Activated T-cell treated with anti-CD3 and anti-CD28 coated beads, Interleukin-2, amount 50 U/mL, for 24 hours (primary cell): Measurements from ENCODE around the gene ANAPC2.

Experiments used
- DNase-seq: peaks from one replicate; pipeline ENCODE4 v3.0.0-alpha.2; 2020
- H3K27ac Mint-ChIP-seq: 2 replicates; pipeline ENCODE4 v1.8.0; 2020; ENCODE audit warnings: mild to moderate bottlenecking, mixed read lengths
- H3K27me3 Mint-ChIP-seq: 2 replicates; pipeline ENCODE4 v1.8.0; 2020; ENCODE audit warnings: mixed read lengths
- H3K36me3 Mint-ChIP-seq: 2 replicates; pipeline ENCODE4 v1.8.0; 2020; ENCODE audit warnings: low read depth, mixed read lengths
- H3K4me1 Mint-ChIP-seq: 2 replicates; pipeline ENCODE4 v1.8.0; 2020; ENCODE audit warnings: low read depth, mixed read lengths
- H3K4me3 Mint-ChIP-seq: 2 replicates; pipeline ENCODE4 v1.8.0; 2020; ENCODE audit warnings: mild to moderate bottlenecking, moderate library complexity, mixed read lengths
- H3K9me3 Mint-ChIP-seq: 2 replicates; pipeline ENCODE4 v1.8.0; 2020; ENCODE audit warnings: mixed read lengths

Gene ANAPC2

GRCh38 chr9:137211532-137211931 lies 23.2 kb upstream of the ANAPC2 start:
- Mint-ChIP-seq H3K27ac (no peak overlapping the region), H3K4me1 (peaks cover 13% of the 10 kb centered on the region), H3K27me3 (no peaks in the 10 kb centered on the region), H3K9me3 (no peaks in the 10 kb centered on the region), H3K4me3 (no peak overlapping the region), H3K36me3 (peaks cover 78% of the 10 kb centered on the region)
- DNase-seq = no peak

DNA sequence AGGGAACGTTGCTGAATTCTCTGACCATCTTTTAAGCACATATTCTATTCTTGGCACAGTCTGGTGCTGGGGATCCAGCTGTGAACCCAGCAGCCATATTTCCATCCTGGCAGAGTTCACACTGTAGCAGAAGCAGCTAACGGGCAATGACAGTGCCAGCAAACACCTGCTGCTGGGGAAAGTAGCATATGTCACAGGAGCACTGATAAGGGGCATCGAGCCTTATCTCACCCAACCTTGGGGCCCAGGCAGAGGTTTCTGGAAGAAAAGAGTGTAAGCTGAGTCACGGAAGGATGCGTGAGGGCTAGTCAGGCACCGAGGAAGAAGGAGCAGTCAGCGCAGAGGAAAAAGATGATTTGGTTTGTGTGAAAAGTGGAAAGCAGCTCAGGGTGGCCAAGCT lies 18.2 kb upstream of the ANAPC2 start:
- DNase-seq = no peak
- Mint-ChIP-seq H3K36me3 (peaks cover 72% of the 10 kb centered on the region), H3K27me3 (no peaks in the 10 kb centered on the region), H3K4me3 (peak overlapping the region; percentile 95), H3K9me3 (no peaks in the 10 kb centered on the region), H3K27ac (peak overlapping the region; percentile 95), H3K4me1 (peaks cover 41% of the 10 kb centered on the region)

DNA sequence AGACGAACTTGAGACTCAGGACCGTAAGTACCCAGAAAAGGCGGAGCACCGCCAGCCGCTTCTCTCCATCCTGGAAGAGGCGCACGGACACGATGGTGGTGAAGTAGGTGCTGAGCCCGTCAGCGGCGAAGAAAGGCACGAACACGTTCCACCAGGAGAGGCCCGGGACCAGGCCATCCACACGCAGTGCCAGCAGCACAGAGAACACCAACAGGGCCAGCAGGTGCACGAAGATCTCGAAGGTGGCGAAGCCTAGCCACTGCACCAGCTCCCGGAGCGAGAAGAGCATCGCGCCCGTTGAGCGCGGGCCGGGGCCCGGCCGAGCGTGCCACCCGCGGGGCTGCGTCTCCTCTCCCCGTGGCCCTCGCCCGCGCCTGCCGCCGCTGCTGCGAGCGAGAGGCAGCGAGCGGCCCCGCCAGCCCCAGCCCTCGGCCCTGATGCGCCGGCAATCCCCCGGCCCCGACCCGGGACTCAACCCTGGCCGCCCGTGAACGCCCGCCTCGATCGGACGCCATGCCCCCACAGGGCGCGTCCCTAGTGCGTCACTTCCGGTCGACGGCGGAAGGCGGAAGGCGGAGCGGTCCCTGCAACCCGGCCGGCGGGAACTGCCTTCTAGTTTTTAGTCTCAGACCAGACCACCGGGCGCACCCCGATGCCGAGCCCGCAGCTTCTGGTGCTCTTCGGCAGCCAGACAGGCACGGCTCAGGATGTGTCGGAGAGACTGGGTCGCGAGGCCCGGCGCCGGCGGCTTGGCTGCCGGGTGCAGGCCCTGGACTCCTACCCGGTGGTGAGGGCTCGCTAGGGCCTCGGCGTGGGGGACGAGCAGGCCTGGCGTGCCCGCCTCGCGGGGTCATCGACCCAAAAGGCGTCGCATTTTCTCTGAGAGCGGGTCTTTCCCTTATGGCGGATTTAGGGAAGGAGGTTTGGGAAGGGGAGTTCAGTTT lies 17.0 kb upstream of the ANAPC2 start, which contains the start of the genes NDOR1 and TMEM203:
TSS of gene NDOR1 (plus strand) at position 575 of the 944 bp plus-strand sequence. CDS start at position 653, 78 bp downstream.
TSS of gene TMEM203 (minus strand) at position 523 of the 944 bp plus-strand sequence. CDS start at position 289, 234 bp downstream.
- Mint-ChIP-seq H3K4me3 (peak within 1 kb of the TSS; percentile 95), H3K4me1 (peaks cover 49% of the 10 kb centered on the region), H3K36me3 (peaks cover 64% of the 10 kb centered on the region), H3K9me3 (no peaks in the 10 kb centered on the region), H3K27ac (peak within 1 kb of the TSS; percentile 95), H3K27me3 (no peaks in the 10 kb centered on the region)
- peak; percentile 97 for DNase-seq

DNA sequence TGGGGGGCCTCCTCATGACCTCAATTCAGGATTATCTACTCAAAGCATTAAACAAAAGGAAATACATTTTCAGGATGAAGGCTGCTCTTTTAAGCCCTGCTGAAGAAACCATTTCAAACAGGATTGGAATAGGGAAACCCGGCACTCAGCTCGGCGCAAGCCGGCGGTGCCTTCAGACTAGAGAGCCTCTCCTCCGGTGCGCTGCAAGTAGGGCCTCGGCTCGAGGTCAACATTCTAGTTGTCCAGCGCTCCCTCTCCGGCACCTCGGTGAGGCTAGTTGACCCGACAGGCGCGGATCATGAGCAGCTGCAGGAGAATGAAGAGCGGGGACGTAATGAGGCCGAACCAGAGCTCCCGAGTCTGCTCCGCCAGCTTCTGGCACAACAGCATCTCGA lies 16.4 kb upstream of the ANAPC2 start:
- H3K27ac Mint-ChIP-seq = peak overlapping the region; percentile 95
- H3K9me3 Mint-ChIP-seq = no peaks in the 10 kb centered on the region
- peaks cover 49% of the 10 kb centered on the region for H3K4me1 Mint-ChIP-seq
- peak overlapping the region; percentile 95 for H3K4me3 Mint-ChIP-seq
- peaks cover 60% of the 10 kb centered on the region for H3K36me3 Mint-ChIP-seq
- no peak for DNase-seq
- H3K27me3 Mint-ChIP-seq = no peaks in the 10 kb centered on the region

- H3K27ac Mint-ChIP-seq = no peak overlapping the region
- H3K4me1 Mint-ChIP-seq = peaks cover 56% of the 10 kb centered on the region
- peak overlapping the region; percentile 38 for H3K4me3 Mint-ChIP-seq
- H3K27me3 Mint-ChIP-seq = no peaks in the 10 kb centered on the region
- no peak for DNase-seq
- H3K36me3 Mint-ChIP-seq = peaks cover 44% of the 10 kb centered on the region
- no peaks in the 10 kb centered on the region for H3K9me3 Mint-ChIP-seq
These were observed 14.6 kb upstream of the ANAPC2 start for GRCh38 chr9:137202966-137203365.

DNA sequence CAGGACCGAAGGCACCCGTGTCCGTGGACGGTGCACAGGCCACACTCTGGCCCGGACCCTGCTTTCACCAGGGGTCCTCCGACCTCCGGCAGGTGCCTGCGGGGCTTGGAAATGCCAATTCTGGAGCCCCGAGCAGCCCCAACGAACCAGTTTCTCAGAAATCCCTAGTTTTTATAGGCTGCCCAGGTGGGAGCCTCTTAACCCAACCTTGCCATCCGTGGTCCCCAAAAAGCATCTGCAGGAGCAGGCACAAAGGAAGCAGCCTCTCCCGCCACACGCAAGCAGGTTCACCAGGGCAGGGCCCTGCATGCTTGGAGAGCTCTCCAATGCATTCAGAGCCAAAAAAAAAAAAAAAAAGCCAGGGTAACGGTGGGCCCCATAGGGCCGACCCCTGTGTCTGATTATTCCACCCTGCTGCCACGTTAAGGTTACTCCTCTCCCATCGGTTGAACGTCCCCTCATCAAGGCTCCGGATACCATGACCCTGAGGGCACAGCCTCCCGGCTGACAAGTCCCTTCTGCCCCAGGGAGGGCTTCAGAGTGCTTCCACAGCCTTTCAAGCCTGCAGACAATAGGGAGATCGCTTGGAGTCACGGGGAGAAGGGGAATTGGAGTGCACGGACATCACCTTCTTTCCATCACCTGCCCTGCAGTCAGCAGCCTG lies 13.0 kb upstream of the ANAPC2 start:
- DNase-seq = no peak
- Mint-ChIP-seq H3K9me3 (no peaks in the 10 kb centered on the region), H3K4me1 (peaks cover 44% of the 10 kb centered on the region), H3K4me3 (peak overlapping the region; percentile 87), H3K27me3 (no peaks in the 10 kb centered on the region), H3K27ac (peak overlapping the region; percentile 90), H3K36me3 (peaks cover 28% of the 10 kb centered on the region)

DNA sequence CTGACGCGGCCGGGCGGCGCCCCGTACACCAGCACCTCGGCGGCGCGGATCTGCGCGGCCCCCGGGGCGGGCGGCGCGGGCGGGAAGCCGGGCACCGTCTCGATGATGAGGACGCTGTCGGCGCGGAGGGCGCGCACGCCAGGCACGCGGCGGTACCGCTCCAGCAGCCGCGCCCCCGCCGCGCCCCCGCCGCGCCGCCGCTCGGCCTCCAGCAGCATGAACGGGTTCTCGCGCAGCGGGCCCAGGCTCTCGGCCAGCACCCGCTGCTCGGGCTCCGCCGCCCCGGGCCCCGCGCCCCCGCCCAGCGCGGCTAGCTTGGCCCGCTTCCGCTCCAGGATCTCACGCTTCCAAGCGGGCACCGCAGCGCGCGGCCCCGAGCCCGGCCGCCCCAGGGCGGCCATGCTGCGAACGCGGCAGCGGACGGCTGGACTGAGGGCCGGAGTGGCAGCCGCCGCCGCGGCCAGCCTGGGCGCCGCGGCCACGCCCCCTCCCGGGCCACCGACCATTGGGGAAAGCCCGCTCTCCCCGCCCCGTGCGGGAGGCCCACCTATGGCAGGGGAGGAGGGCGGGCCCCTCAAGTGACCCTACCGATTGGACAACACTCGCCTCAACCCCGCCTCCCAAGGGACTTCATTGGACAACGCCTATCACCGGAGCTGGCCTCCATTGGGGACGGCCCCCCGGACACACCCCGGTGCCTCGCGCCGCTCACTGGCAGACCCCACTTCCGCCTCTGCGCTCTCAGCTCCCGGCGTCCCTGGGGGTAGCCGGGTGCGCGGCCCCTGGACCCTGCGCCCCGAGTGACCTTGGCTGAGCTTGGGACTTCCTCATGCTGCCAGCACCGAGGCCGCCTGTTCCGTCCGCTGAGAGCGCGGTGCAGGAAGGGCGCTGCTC lies 12.2 kb upstream of the ANAPC2 start, which contains the start of gene TPRN:
TSS of gene TPRN (minus strand) at position 431 of the 894 bp plus-strand sequence. CDS start at position 401, 30 bp downstream.
- DNase-seq = peak; percentile 96
- Mint-ChIP-seq H3K4me1 (peaks cover 42% of the 10 kb centered on the region), H3K27me3 (no peaks in the 10 kb centered on the region), H3K4me3 (peak within 1 kb of the TSS; percentile 87), H3K9me3 (no peaks in the 10 kb centered on the region), H3K27ac (peak within 1 kb of the TSS; percentile 90), H3K36me3 (peaks cover 20% of the 10 kb centered on the region)

DNA sequence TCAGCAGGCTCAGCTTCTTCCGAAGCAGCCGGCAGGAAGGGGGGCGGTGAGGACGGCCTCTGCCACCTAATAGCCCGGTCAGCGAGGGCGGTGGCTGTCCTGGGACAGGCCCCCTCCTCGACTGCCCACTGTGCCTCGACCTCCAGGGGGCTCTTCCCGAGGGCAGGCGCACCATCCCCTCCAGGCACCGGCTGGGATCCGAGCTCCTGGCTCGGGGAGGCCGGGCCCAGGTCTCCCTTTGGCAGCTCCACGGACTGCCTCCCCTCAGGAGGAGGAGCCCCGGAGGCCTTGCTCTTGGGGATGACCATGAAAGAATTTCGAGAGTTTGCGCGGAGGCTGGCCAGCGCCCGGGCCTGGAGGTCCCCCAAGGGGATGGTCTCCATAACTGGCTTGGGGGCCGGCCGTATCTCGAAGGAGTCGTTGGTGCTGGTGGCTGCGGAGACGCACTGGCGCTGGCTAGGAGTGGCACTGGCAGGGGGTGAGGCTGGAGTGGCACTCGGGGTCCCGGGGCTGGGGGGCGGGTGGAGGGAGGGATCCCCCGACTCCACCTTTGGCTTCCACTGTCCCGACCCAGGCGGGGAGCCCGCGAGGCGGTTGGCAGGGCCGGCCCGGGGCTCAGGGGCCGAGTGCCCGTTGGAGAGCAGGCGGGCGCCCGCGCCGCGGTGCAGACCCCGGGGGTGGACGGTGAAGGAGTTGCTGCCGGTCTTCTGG lies 11.2 kb upstream of the ANAPC2 start:
- H3K9me3 Mint-ChIP-seq = no peaks in the 10 kb centered on the region
- H3K27ac Mint-ChIP-seq = peak overlapping the region; percentile 68
- H3K4me1 Mint-ChIP-seq = peaks cover 40% of the 10 kb centered on the region
- H3K4me3 Mint-ChIP-seq = peak overlapping the region; percentile 77
- DNase-seq = no peak
- H3K36me3 Mint-ChIP-seq = peaks cover 14% of the 10 kb centered on the region
- no peaks in the 10 kb centered on the region for H3K27me3 Mint-ChIP-seq

GRCh38 chr9:137198902-137199283 lies 10.5 kb upstream of the ANAPC2 start:
- Mint-ChIP-seq H3K27ac (no peak overlapping the region), H3K9me3 (no peaks in the 10 kb centered on the region), H3K27me3 (no peaks in the 10 kb centered on the region), H3K36me3 (peaks cover 8% of the 10 kb centered on the region), H3K4me3 (peak overlapping the region; percentile 33), H3K4me1 (peaks cover 33% of the 10 kb centered on the region)
- no peak for DNase-seq

GRCh38 chr9:137198051-137198901 lies 9.9 kb upstream of the ANAPC2 start:
- no peaks in the 10 kb centered on the region for H3K27me3 Mint-ChIP-seq
- peak overlapping the region; percentile 33 for H3K4me3 Mint-ChIP-seq
- H3K36me3 Mint-ChIP-seq = peaks cover 8% of the 10 kb centered on the region
- peaks cover 29% of the 10 kb centered on the region for H3K4me1 Mint-ChIP-seq
- no peak for DNase-seq
- H3K9me3 Mint-ChIP-seq = no peaks in the 10 kb centered on the region
- H3K27ac Mint-ChIP-seq = no peak overlapping the region

DNA sequence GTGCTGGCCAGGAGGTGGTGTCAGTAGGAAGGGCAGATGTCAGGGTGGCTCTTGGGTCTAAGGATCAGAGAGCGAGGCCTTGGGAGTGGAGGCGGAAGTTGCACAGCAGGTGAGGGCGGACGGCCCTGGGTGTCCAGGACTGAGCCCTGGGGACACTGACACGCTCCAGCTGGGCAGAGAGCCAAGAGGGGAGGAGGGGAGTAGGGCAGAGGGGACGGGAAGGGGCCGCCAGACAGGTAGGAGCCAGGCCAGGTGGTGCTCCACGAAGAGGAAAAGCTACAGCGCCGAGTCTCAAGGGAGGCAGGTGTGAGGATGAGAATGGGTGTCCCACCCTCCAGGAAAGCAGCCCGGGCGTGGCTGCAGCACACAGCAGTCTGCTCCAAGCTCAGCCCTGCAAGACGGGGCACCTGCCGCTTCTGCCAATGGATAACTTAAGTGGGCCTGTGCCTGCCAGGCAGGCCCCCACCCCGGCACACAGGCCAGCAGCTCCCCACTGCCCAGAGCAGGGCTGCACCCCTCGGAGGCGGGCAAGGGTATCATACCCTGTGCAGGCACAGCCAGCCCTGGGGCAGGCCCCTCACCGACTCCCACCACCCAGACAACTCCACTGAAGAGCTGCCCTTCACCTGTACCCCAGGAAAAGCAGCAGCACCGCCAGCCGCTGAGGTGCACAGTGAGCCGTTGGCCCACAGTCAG lies 7.3 kb upstream of the ANAPC2 start:
- Mint-ChIP-seq H3K36me3 (peaks cover 11% of the 10 kb centered on the region), H3K4me1 (peaks cover 17% of the 10 kb centered on the region)
- DNase-seq = no peak

DNA sequence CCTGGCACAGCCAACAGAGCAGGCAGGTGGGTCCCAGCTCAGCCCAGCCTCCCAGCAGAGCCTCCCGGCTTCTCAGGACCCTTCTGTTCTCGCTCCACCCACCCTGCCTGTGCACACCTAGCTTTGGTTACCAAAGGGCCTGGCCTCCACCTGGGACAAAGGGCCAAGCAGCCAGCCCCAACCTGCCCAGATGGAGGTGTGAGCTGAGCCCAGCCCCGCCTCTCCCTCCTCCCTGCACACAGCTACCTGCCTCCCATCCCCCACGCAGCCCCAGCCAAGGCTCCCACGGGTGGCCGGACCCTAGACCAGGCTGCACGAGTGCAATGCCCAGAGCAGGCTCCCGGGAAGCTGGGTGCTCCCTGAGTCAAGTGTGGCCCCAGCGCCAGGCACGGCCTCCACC lies 6.5 kb upstream of the ANAPC2 start:
- Mint-ChIP-seq H3K36me3 (peaks cover 17% of the 10 kb centered on the region), H3K4me3 (no peak overlapping the region), H3K27me3 (no peaks in the 10 kb centered on the region), H3K9me3 (no peaks in the 10 kb centered on the region), H3K4me1 (peaks cover 23% of the 10 kb centered on the region), H3K27ac (no peak overlapping the region)
- DNase-seq = no peak

More for the DNA sequence above, 7.3 kb upstream of the ANAPC2 start:
- no peaks in the 10 kb centered on the region for H3K9me3 Mint-ChIP-seq
- no peak overlapping the region for H3K27ac Mint-ChIP-seq
- H3K4me3 Mint-ChIP-seq = no peak overlapping the region
- H3K27me3 Mint-ChIP-seq = no peaks in the 10 kb centered on the region
